ENCODE measurements around the gene GDPD1. TPM values are rescaled to one million over a fixed set of nuclear protein-coding genes. Genes with fewer than 3 reads are reported as not detected.
"Not testable (repeated sequence)": the region's sequence is repeated elsewhere in the genome, so short reads cannot be mapped to it uniquely, and the experiment has no call there.

The GDPD1 gene
- polyA plus RNA-seq, 1 donor, result 3.6 TPM

DNA sequence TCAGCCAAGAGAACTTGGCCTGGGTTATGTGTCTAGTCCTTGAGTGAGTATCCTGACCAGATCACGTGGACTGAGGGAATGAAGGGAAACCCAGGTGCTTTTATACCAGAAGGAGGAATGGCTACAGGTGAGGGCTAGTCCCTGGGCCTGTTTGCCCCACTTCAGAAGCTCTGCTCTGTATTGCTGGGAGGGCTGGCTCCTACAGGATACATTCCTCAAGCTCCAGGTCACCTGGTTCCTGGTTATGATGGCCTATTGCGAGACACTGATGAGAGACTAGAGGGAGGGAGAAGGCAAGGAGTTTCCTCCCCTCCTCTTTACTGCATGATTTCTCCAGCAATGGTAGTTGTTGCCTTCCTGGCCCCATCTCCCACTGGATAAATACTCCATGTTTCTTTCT lies 29.5 kb upstream of the GDPD1 start:
- Histone ChIP-seq H3K36me3 (ENCODE audit: control insufficient read depth, insufficient read depth, low read length) (peaks cover 9% of the 10 kb centered on the region), H3K4me3 (ENCODE audit: low read length) (no peak overlapping the region), H3K27me3 (ENCODE audit: control insufficient read depth, insufficient read depth, low read length) (no peaks in the 10 kb centered on the region), H3K9me3 (ENCODE audit: control insufficient read depth, low read depth, low read length) (no peaks in the 10 kb centered on the region), H3K27ac (ENCODE audit: low read length) (no peak overlapping the region), H3K4me1 (ENCODE audit: control insufficient read depth, insufficient read depth, low read length) (no peaks in the 10 kb centered on the region)
- no peak for DNase-seq
- WGBS (ENCODE audit: insufficient coverage, low lambda C conversion rate), result no CpG with 5 or more reads among the region's 2 CpGs

DNA sequence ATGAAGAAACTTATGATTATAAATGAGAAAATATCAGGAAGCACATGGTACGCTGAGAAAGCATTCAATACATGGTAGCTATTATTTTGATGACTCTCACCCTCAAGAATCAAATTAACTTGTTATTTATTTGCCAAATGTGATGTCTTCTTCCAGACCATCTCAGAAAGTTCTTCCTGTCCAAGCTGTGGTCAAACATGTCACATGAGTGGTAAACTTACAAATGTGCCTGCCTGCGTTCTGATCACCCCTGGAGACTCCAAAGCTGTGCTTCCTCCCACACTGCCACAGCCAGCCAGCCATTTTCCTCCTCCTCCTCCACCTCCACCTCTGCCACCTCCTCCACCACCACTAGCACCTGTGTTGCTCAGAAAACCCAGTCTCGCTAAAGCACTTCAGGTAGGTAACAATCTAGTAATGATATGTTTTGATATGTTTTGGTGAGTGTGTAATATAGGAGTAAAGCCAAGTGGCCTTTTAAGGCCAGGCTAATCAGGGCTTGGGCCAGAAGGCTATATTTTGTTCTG lies 26.9 kb upstream of the GDPD1 start:
- DNase-seq, result no peak

GRCh38 chr17:59199398-59199797 lies 20.9 kb upstream of the GDPD1 start:
- Histone ChIP-seq H3K4me3 (ENCODE audit: low read length) (no peak overlapping the region), H3K27ac (ENCODE audit: low read length) (no peak overlapping the region), H3K4me1 (ENCODE audit: control insufficient read depth, insufficient read depth, low read length) (no peaks in the 10 kb centered on the region), H3K27me3 (ENCODE audit: control insufficient read depth, insufficient read depth, low read length) (no peaks in the 10 kb centered on the region), H3K36me3 (ENCODE audit: control insufficient read depth, insufficient read depth, low read length) (peaks cover 6% of the 10 kb centered on the region), H3K9me3 (ENCODE audit: control insufficient read depth, low read depth, low read length) (no peaks in the 10 kb centered on the region)
- 80% methylated on average over 1 of the region's 4 CpGs for WGBS (ENCODE audit: insufficient coverage, low lambda C conversion rate)
- no peak for DNase-seq

More for the DNA sequence above, 26.9 kb upstream of the GDPD1 start:
- 100% methylated on average over 1 of the region's 3 CpGs for WGBS (ENCODE audit: insufficient coverage, low lambda C conversion rate)
- H3K4me3 ChIP-seq (ENCODE audit: low read length), result no peak overlapping the region
- no peaks in the 10 kb centered on the region for H3K27me3 ChIP-seq (ENCODE audit: control insufficient read depth, insufficient read depth, low read length)
- no peaks in the 10 kb centered on the region for H3K9me3 ChIP-seq (ENCODE audit: control insufficient read depth, low read depth, low read length)
- H3K36me3 ChIP-seq (ENCODE audit: control insufficient read depth, insufficient read depth, low read length), result peaks cover 10% of the 10 kb centered on the region
- H3K27ac ChIP-seq (ENCODE audit: low read length), result no peak overlapping the region
- no peaks in the 10 kb centered on the region for H3K4me1 ChIP-seq (ENCODE audit: control insufficient read depth, insufficient read depth, low read length)

- Histone ChIP-seq H3K4me1 (ENCODE audit: control insufficient read depth, insufficient read depth, low read length) (no peaks in the 10 kb centered on the region), H3K36me3 (ENCODE audit: control insufficient read depth, insufficient read depth, low read length) (peaks cover 4% of the 10 kb centered on the region), H3K27me3 (ENCODE audit: control insufficient read depth, insufficient read depth, low read length) (no peaks in the 10 kb centered on the region), H3K4me3 (ENCODE audit: low read length) (no peak overlapping the region), H3K9me3 (ENCODE audit: control insufficient read depth, low read depth, low read length) (no peaks in the 10 kb centered on the region), H3K27ac (ENCODE audit: low read length) (no peak overlapping the region)
- no peak for DNase-seq
- no CpG with 5 or more reads among the region's 1 CpG for WGBS (ENCODE audit: insufficient coverage, low lambda C conversion rate)
These were observed 18.0 kb upstream of the GDPD1 start for GRCh38 chr17:59202320-59202719.

- no peaks in the 10 kb centered on the region for H3K9me3 ChIP-seq (ENCODE audit: control insufficient read depth, low read depth, low read length)
- DNase-seq, result no peak
- H3K4me1 ChIP-seq (ENCODE audit: control insufficient read depth, insufficient read depth, low read length), result peaks cover 2% of the 10 kb centered on the region
- no peak overlapping the region for H3K4me3 ChIP-seq (ENCODE audit: low read length)
- WGBS (ENCODE audit: insufficient coverage, low lambda C conversion rate), result no CpG with 5 or more reads among the region's 16 CpGs
- peaks cover 5% of the 10 kb centered on the region for H3K36me3 ChIP-seq (ENCODE audit: control insufficient read depth, insufficient read depth, low read length)
- H3K27me3 ChIP-seq (ENCODE audit: control insufficient read depth, insufficient read depth, low read length), result no peaks in the 10 kb centered on the region
- H3K27ac ChIP-seq (ENCODE audit: low read length), result no peak overlapping the region
These were observed 941 bp upstream of the GDPD1 start for GRCh38 chr17:59219370-59219769.

DNA sequence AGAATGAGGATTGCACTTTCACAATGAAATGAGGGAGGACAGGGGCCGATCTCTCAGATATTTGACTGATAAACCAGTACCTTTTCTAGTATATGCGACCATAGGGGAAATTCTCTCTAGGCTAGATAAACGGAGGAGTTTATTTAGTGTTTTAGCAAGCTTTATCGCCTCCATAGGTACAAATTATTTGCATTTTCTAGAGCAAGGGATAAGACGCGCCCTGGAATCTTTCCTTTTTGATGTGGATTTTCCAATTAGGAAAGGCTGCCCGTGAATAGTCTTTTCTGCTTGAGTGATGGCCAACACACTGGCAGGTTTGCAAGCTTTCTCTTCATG lies 351 bp upstream of the GDPD1 start:
- Histone ChIP-seq H3K9me3 (ENCODE audit: control insufficient read depth, low read depth, low read length) (no peaks in the 10 kb centered on the region), H3K27ac (ENCODE audit: low read length) (no peak overlapping the region), H3K27me3 (ENCODE audit: control insufficient read depth, insufficient read depth, low read length) (no peaks in the 10 kb centered on the region), H3K4me1 (ENCODE audit: control insufficient read depth, insufficient read depth, low read length) (peaks cover 2% of the 10 kb centered on the region), H3K4me3 (ENCODE audit: low read length) (peak overlapping the region; percentile 77), H3K36me3 (ENCODE audit: control insufficient read depth, insufficient read depth, low read length) (no peaks in the 10 kb centered on the region)
- no CpG with 5 or more reads among the region's 7 CpGs for WGBS (ENCODE audit: insufficient coverage, low lambda C conversion rate)
- DNase-seq, result no peak

DNA sequence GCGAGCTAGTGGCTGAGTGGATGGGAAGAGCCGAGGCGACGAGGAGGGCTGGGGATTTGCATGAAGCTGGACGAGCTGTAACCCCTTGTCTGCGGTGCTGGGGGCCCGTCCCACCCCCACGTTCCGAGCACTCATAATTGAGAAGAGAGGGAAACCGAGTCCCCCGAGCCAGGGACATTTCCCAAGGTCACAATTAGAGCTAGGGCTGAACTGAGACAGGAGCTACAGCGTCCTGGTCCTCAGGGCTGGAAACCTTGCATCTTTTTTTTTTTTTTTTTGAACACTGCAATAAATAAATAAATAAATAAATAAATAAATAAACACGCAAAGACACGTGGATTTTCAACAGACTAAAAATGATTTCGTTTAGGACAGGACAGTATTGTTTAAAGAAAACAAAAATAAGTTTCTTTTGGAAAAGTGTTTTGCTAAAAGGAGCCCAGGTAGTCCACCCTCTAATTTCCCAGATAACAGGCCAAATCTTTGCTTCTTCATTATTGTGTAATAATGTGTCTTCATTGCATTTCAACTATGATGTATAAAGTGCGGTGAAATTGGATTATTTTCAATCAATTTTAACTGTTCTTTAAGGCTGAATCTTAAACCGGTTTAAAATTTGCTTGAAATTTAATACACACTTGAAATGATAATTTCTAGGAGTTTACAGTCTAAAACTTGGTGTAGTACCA lies 992 bp downstream of the GDPD1 start:
- peak overlapping the region; percentile 79 for H3K27ac ChIP-seq (ENCODE audit: low read length)
- no peaks in the 10 kb centered on the region for H3K9me3 ChIP-seq (ENCODE audit: control insufficient read depth, low read depth, low read length)
- no peaks in the 10 kb centered on the region for H3K36me3 ChIP-seq (ENCODE audit: control insufficient read depth, insufficient read depth, low read length)
- WGBS (ENCODE audit: insufficient coverage, low lambda C conversion rate), result 18% methylated on average over 4 of the region's 17 CpGs
- DNase-seq, result peak in 1 of 2 donors; percentile 47
- peaks cover 2% of the 10 kb centered on the region for H3K4me1 ChIP-seq (ENCODE audit: control insufficient read depth, insufficient read depth, low read length)
- peak overlapping the region; percentile 77 for H3K4me3 ChIP-seq (ENCODE audit: low read length)
- H3K27me3 ChIP-seq (ENCODE audit: control insufficient read depth, insufficient read depth, low read length), result no peaks in the 10 kb centered on the region

- Histone ChIP-seq H3K4me1 (ENCODE audit: control insufficient read depth, insufficient read depth, low read length) (peaks cover 2% of the 10 kb centered on the region), H3K27ac (ENCODE audit: low read length) (no peak overlapping the region), H3K27me3 (ENCODE audit: control insufficient read depth, insufficient read depth, low read length) (no peaks in the 10 kb centered on the region), H3K4me3 (ENCODE audit: low read length) (no peak overlapping the region), H3K36me3 (ENCODE audit: control insufficient read depth, insufficient read depth, low read length) (no peaks in the 10 kb centered on the region), H3K9me3 (ENCODE audit: control insufficient read depth, low read depth, low read length) (no peaks in the 10 kb centered on the region)
- WGBS (ENCODE audit: insufficient coverage, low lambda C conversion rate), result 83% methylated on average over 1 of the region's 7 CpGs
- no peak for DNase-seq
These were observed 3.5 kb downstream of the GDPD1 start for GRCh38 chr17:59223813-59224212.

- no CpG with 5 or more reads among the region's 1 CpG for WGBS (ENCODE audit: insufficient coverage, low lambda C conversion rate)
These were observed 8.3 kb downstream of the GDPD1 start for GRCh38 chr17:59228588-59228987.

GRCh38 chr17:59230764-59231163 lies 10.5 kb downstream of the GDPD1 start:
- H3K27me3 ChIP-seq (ENCODE audit: control insufficient read depth, insufficient read depth, low read length), result no peaks in the 10 kb centered on the region
- no CpG with 5 or more reads among the region's 3 CpGs for WGBS (ENCODE audit: insufficient coverage, low lambda C conversion rate)
- H3K4me1 ChIP-seq (ENCODE audit: control insufficient read depth, insufficient read depth, low read length), result no peaks in the 10 kb centered on the region
- H3K9me3 ChIP-seq (ENCODE audit: control insufficient read depth, low read depth, low read length), result no peaks in the 10 kb centered on the region
- H3K36me3 ChIP-seq (ENCODE audit: control insufficient read depth, insufficient read depth, low read length), result no peaks in the 10 kb centered on the region
- no peak for DNase-seq
- no peak overlapping the region for H3K27ac ChIP-seq (ENCODE audit: low read length)
- no peak overlapping the region for H3K4me3 ChIP-seq (ENCODE audit: low read length)

More at GRCh38 chr17:59228588-59228987, 8.3 kb downstream of the GDPD1 start:
- H3K9me3 ChIP-seq (ENCODE audit: control insufficient read depth, low read depth, low read length); H3K4me1 ChIP-seq (ENCODE audit: control insufficient read depth, insufficient read depth, low read length); DNase-seq; H3K27me3 ChIP-seq (ENCODE audit: control insufficient read depth, insufficient read depth, low read length); H3K4me3 ChIP-seq (ENCODE audit: low read length); H3K36me3 ChIP-seq (ENCODE audit: control insufficient read depth, insufficient read depth, low read length); H3K27ac ChIP-seq (ENCODE audit: low read length): not testable (repeated sequence)

DNA sequence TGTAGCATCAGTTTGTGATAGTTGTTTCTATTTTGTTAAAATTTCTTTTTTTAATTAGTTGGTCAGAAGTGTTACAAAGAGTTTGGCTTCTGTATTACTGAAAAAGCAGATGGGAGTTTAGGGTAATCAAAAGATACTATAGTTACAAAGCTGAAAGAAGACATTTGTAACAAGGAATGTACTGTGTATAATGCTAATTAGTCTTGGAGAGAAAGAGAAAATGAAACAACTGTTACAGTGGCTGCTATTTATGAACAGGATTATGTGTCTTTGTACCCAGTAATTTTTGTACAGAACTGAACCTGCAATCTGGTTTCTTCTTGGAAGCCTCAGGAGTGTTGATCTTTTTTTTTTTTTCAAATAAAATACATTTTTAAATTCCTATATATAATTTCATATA lies 14.3 kb downstream of the GDPD1 start:
- Histone ChIP-seq H3K4me3 (ENCODE audit: low read length) (no peak overlapping the region), H3K27ac (ENCODE audit: low read length) (no peak overlapping the region), H3K9me3 (ENCODE audit: control insufficient read depth, low read depth, low read length) (no peaks in the 10 kb centered on the region), H3K4me1 (ENCODE audit: control insufficient read depth, insufficient read depth, low read length) (no peaks in the 10 kb centered on the region), H3K27me3 (ENCODE audit: control insufficient read depth, insufficient read depth, low read length) (no peaks in the 10 kb centered on the region), H3K36me3 (ENCODE audit: control insufficient read depth, insufficient read depth, low read length) (no peaks in the 10 kb centered on the region)
- no peak for DNase-seq

Data from large intestine (tissue), 3 donors.